NCI-H187 treated with DMSO at 0.1 percent for 48 hours (cell line): ENCODE data around the gene PNPLA8.
"Not testable (repeated sequence)": the region's sequence is repeated elsewhere in the genome, so short reads cannot be mapped to it uniquely, and the experiment has no call there.

Experiments used
- DNase-seq: peaks from one replicate; lab custom pipeline; 2025; lab: John Stamatoyannopoulos, UW

Gene PNPLA8

DNA sequence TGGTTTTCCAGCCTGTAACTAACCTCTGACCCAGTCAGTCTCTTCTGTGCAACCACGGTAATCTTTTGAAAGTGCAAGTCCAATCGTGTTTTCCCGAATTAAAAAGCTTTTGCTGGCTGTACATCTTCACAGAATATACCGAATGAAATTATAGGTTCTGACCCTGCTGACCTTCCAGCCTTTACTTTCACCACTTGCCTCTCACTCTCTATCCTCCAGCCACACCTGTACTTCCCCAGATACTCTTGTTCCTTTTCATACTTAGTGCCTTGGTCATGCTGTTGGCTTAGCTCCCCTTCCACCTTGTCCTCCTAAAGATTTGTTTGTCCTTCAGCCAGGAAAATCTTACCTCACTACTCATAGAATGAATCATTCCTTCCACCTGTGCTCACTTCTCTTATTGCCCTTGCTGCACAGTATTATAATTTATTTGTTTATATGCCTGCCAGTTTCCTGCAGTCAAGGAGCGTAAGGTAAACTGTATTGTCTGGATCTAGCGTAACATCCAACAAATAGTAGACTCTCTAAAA, 2.3 kb upstream of the PNPLA8 start:
- no peak for DNase-seq

DNA sequence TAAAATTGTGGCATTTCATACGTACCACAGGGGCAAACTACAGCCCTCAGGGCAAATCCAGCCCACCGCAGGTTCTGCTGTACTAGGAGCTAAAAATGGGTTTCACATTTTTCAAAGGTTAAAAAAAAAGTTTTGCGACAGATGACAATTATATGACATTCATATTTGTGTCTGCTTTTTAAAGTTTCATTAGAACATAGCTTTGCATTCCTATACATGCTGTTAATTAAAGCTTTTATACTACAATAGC, 758 bp upstream of the PNPLA8 start:
- no peak for DNase-seq

DNA sequence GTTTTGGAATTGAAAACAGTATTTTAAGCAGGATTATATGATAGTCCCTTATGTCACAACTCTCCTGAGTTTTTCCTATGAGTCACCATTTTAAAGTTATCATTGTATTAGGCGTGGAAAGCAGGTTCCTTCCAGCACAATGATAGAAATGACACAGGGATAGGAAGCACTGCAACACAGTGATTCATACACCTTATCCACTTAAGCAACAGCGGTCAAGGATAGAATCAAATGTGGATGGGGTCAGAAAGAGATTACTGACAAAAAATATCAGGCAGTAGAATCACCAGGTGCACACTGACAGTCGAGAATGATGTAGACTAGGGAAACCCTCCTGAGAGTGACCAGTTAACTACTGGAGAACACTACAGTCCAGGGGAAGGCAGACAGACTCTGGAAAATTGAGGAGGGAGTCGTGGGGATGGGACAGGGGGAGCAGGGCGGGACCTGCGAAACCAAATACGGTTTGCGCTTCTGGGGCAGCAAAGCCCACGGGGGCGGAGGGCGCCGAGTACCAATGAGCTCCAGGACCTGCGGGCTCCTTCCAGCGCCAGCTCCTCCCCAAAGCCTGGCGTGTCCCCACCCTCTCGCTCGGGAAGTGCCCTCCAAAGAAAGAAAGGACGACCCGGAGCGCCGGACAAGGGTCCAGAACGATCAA, 479 bp downstream of the PNPLA8 start:
- DNase-seq = peak; percentile 59

DNA sequence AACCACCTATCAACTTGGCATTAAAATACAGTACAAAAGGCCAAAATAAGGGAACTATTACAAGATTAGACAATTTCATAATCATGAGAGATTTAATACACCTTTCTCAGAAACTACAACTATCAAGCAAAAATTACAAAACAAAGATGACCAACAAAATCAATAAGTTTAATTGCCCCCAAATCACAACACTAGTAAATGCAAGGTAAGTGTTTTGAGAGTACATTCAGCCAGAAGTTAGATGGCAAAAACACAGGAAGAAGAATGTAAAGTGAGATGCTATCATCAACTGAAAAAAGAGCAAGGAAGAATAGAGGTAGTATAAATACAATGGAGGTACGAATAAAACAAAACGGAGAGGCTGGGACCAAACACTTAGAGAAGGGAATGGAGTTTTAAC, 3.2 kb downstream of the PNPLA8 start:
- DNase-seq = no peak

DNA sequence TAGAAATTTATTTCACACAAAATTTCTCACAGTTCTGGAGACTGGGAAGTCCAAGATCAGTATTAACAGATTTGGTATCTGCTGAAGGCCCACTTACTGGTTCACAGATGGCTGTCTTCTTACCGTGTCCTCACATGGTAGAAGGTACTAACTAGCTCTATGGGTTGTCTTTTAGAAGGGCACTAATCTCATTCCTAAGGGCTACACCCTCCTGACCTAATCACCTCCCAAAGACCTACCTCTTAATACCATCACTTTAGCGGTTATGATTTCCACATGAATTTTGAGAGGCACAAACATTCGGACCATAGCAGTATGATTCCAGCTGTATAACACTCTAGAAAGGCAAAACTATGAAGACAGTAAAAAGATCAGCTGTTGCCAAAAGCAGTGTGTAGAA, 8.0 kb downstream of the PNPLA8 start:
- no peak for DNase-seq

DNA sequence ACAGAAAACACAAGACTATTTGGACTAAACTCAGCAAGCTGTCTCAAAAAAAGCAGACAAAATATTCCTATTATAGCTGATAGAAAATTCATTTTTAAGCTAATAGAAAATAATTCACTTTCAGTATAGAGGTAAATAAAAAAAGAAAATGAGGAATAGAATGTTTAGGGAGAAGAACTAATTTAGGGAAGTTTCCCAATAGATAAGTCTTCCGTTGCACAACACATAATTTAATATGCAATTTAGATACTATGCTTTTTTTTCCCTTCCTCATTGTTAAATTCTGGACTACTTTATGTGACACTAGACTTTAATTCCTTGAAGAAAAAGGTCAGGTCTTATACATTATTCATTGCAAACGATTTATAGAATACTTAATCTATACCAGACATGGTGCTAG, 10.3 kb downstream of the PNPLA8 start:
- no peak for DNase-seq

DNA sequence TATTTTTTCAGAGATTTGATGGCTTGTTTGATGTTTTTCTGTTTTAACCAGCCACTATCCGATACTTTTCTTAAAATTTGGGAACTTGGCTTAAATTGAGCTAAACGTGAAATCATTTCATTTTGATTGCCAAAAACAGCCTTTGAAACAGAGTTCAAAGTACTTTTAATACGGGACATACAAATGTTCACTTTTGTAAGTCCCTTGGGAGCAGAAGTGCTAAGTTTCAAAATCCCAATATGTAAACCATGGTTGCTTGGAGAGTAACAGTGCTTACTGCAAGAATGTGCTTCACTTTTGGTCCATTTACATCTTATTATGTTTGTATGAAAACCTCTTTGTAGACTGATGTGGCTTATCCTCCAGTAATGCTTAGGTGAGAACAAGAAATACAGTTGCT, 10.9 kb downstream of the PNPLA8 start:
- DNase-seq = no peak

DNA sequence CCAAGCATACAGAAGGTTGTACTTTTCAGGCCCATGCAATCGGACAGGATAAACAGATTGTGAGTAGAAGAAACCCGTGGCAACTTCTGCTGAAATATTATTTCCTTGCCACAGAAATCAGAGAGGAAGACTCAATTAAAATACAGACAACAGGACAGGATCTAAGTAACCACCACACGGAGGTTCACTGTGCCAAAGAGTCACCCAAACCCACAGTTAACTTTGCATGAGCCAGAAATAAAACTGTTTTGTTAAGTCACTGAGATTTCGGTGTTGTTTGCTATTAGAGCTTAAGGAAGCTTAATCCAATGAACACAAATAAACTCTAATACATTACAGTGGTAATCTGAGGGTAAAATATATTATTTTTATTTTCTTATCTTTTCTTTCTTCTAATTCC, 14.0 kb downstream of the PNPLA8 start:
- no peak for DNase-seq

DNA sequence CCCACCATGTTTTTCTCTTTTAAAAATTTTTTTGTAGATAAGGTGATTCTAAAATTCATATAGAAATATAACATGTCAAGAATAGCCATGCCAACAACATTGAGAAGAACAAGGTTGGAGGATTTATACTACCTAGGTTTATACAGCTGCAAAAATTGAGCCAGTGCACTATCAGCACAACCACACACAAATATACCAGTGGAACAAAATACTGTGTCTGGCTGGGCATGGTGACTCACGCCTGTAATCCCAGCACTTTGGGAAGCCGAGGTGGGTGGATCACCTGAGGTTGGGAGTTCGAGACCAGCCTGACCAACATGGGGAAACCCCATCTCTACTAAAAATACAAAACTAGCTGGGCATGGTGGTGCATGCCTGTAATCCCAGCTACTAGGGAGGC, 21.4 kb downstream of the PNPLA8 start:
- not testable (repeated sequence) for DNase-seq

DNA sequence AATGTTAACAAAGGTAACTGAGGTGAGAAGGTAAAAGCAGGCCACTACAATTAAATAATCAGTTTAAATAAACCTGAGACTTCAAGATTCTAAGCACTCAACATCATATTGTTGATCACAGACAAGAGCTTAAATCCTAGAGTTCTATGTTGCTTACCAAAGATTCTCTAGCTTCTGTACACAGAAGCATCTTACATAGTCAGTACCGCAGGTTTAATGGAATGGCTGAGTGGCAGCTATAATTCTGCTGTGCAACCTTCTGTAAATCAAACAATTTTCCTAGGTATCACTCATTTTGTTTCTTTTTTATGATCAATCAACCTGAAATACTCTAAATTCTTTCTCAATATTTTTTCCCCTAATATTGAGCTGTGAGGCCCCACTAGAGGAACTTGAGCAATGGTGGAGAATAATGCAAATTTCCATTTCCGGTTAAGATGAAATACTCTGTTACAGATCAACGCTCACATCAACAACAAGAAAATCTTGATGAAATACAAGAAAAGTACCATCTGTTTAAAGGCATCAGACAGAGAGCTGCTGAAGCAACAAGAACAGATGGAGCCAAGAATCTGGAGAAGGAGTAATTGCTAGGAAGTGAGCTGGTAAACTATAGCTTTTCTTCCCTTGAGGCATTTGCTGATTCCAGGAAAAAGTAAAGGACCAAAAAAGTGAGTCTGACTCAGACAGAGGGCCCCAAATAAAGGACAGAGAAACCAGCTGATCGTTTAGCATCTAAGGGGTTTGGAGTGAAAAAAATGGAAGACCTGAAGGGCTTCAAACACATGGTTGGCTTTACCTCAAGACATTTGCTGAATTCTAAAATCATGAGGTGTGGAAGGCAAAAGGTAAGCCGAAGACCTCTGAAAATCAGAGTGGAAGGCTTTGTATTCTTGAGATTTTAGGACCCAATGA, 22.6 kb downstream of the PNPLA8 start:
- no peak for DNase-seq

DNA sequence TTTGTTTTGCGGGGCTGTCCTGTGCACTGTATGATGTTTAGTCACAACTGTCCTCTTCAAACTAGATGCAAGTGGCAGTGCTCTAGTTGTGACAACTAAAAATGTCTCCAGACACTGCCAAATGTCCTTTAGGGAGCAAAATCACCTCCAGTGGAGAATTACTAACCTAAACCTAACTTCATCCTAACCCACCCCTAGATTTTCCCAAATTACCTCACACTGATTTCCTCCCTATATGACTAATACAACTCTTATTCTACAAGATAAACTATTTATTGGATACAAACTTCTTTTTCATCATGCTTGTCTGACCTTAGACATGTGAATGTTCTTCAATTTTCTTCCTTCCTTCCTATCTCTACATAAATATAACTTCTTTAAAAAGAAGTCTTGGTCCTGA, 26.4 kb downstream of the PNPLA8 start:
- no peak for DNase-seq

DNA sequence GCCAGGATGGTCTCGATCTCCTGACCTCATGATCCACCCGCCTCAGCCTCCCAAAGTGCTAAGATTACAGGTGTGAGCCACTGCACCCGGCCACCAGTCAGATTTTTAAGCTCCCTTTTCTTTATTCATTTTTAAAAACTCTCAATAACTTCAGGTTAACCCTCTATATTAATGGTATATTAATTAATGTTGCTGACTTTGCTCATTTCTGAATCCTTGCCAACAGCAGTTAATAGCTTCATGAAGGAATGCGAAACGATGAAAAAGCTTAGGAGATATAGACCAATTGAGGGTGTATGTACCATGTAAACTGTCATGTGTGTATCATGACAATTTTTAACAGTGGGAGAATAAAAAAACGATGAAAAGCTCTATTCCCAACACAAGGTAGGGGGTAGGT, 27.5 kb downstream of the PNPLA8 start:
- no peak for DNase-seq

DNA sequence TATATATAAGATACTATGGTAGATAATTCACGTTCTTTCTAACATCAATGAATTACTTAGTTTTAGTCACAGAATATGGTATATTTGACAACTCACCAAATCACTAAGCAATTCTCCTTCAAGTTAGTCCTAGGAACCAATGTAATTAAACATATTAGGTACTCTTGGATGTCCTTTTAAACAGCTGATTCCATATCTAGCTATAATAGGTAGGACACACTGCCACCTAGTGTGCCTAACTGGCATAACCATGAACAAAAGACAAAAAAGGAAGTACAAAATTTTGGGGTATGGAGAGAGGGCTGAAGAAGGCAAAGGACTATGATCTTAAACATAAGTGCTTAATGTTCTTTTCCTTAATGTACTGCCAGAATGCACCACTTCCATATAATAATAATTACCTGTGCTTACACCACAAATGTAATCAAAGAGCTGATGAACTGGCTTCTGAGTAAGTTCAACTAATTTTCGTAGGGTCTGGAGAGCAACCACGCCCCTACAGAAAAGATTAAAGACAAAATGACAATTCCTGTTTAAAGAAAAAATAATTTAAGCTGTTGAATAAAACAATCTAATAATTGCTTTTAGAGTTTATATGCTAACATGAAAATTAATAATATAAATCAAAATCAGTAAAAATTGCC, 28.7 kb downstream of the PNPLA8 start:
- peak; percentile 15 for DNase-seq

DNA sequence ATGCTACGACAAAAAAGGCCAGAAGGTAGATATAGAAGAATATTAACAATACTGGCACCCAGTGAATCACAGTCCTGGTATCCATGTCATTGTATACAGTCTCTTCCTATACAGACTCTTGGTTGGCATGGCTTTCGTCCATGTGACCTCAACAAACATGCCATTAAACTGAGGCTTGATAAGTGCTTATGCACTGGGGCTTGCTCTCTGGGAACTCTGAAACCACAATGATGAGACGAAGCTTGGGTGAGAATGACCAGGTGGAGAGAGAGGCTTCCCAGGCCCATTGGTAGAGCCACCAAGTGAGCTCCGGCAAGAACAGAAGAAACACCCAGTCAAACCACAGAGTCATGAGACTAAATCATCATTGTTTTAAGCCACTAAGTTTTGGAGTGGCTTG, 33.2 kb downstream of the PNPLA8 start:
- no peak for DNase-seq

DNA sequence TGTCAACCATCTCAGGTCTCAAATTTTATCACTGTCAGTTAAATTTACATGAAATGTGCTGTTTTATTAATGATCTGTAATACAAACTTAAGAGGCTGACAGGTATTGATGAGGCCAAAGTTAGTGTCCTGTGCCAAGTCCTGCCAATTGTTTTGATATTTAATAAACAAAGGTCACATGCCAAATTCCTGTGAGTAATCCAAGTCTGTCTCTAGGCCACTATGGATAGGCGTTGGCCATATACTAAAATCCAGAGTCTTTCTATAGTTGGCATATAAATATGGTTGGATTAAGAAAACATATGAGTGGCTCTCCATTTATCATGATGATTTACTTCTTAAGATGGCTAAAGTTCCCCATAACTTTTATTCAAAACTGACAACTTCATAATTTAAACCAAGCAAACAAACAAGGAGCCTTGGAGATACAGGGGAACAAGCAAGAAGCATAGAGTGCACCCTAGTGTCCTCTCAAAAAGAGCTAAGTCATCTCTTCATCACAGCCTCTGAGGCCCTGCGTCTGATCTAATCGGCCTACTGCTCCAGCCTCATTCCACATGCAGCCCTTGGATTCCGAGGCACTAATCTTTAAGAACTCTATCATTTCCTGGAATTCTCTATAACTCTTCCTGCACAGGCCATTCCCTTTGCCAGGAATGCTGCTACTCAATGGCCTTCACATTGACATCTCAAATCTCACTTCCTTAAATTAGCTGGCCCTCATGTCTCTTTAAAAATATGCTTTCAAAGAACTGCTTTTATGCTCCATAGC, 37.0 kb downstream of the PNPLA8 start:
- DNase-seq = no peak

DNA sequence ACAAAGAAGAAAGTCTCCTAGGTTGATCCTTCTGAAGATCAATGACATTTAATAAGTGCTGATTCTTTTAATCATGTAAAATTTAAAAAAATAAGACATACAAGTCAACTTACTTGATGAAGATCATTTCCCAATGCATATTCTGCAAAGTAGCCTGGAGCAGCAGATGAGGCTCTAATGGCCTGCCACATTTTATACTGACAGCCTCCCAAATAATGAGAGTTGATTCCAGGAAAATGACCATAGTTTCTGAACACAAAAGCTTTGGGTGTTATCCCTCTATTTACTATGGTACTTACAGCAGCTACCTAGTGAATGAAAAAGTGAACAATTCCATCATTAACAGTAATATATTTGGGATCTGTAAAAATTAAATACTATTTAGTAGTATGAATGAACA, 38.3 kb downstream of the PNPLA8 start:
- no peak for DNase-seq

DNA sequence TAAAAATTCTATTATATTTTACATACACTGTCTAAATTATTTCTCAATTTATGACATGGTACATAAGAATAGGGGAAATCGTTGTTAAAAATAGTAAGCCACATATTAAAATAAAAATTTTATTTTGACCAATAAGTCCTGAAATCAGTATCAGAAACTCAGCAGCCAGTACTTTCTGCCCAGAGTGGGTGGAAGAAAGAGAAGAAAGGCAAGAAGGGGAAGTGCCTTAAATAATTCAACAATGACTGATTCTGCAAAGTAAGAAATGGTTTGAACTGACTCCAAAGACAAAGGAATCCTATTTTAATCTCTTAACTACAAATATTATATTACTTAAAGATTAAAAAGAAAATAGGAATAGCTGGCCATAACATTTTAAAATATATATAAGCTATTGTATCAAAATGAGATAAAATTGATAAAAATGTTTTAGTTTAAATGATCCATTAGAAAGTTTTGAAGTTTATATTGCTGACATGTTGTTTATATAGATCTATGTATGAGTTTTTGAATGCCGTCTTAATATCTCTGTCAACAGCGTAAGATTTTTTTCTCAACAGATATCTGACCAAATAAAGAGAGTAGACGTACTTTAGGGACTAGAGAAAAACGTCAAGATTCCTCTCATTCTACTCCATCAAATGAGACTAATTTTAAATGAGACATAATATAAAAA, 39.5 kb downstream of the PNPLA8 start:
- no peak for DNase-seq

DNA sequence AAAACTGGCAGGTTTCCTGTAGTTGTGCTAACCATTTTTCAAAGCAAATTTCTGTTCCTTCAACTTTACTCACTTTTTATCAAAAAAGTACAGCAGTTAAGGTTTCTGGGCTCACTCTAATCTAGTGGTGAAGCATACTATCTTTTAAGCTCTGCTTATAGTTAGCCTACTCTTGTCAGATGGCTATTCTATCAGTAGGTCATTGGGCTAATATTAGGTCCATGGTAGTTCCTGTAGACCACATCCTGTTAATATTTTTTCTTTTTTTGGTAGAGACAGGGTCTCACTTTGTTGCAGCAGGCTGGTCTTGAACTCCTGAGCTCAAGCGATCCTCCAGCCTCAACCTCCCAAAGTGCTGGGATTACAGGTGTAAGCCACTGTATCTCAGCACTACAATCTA, 41.8 kb downstream of the PNPLA8 start:
- DNase-seq = no peak

DNA sequence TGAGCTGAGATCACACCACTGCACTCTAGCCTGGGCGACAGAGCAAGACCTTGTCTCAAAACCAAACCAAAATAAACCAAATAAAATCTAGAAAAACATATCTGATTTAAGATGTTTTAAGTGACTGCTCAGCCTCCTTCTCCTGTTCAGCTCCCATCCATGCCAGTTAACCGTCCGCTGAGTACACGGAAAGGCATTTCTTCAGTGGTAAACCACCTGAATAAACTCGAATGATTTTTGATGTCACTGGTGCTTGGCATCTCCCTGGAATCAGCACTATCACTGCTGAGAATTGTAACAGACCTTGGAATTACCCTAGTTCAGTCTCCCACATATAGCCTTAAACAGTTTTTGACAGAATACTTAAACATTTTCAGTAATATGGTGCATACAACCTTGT, 45.6 kb downstream of the PNPLA8 start:
- DNase-seq = no peak

DNA sequence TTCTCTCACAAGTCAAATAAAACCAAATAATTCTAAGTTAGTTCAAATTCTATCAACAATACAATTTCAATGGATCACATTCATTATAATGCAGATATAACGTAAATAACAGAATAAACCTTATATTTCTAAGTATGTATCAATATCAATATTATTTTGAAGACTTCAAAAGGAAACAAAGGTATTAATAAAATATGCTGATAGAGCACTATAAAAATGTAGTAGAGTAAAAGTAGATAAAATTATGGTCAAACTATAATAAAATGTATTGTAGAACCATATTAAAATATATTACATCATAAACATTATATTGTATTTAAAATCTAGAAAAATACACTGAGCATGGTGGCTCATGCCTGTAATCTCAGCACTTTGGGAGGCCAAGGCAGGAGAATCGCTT, 46.2 kb downstream of the PNPLA8 start:
- no peak for DNase-seq

DNA sequence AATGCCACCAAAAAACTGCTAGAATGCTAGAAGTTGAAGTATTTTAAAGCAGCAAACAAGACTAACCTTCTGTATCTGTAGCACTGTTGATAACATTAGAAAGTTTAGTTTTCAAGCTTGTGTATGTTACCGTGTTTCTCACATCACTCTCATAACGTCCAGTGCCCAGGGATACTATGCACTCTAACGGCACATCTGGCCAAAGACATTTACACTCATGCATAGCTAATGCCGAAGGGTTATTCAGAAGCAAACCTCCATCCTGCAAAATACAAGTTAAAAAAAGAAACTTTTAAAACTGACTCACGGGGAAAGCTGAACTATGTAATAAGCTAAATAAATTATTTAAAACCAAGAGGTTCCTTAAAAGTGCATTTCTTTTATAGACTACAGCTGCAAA, 46.8 kb downstream of the PNPLA8 start:
- DNase-seq = no peak

DNA sequence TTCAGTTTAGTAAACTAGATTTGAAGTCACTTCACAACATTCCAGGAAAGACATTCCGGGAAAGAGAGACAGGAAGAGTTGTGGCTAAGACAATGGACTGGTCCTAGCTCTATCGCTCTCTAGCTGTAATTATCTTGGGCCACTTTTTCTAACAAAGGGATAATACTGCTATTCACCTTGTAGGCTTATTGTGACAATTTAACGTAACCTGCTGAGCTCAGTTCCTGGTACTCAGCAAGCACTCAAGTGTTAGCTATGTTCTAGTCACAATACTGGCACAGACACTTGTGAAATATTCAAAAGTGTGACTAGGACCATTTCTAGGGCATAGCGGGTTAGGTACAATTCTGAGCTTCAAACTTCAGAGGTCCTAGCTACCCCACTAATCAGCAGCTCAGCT, 57.7 kb downstream of the PNPLA8 start:
- no peak for DNase-seq
